Esophagus (tissue), 2 donors: ENCODE results near the gene PRDX3. TPM values are rescaled to one million over a fixed set of nuclear protein-coding genes. Genes with fewer than 3 reads are reported as not detected.

Experiments
- H3K27ac ChIP-seq, 2 donors: one replicate each; pipeline ENCODE4 v1.5.1; 2013; ENCODE audit warnings: low read depth in 2 of 2, mild to moderate bottlenecking in 2 of 2, inconsistent platforms in 1 of 2, low read length in 1 of 2, moderate library complexity in 1 of 2
- H3K27me3 ChIP-seq, 2 donors: one replicate each; pipeline ENCODE4 v1.6.1; 2013; ENCODE audit warnings: low read length in 2 of 2, control low read depth in 1 of 2, mild to moderate bottlenecking in 1 of 2; ENCODE audit not compliant: insufficient read depth in 2 of 2, control insufficient read depth in 1 of 2
- H3K36me3 ChIP-seq, 2 donors: one replicate each; pipeline ENCODE4 v1.6.1; 2013; ENCODE audit warnings: low read length in 1 of 2; ENCODE audit not compliant: control insufficient read depth in 2 of 2, insufficient read depth in 2 of 2
- H3K4me1 ChIP-seq, 2 donors: one replicate each; pipeline ENCODE4 v1.6.1; 2013; ENCODE audit warnings: low read length in 1 of 2; ENCODE audit not compliant: control insufficient read depth in 2 of 2, insufficient read depth in 2 of 2
- H3K4me3 ChIP-seq, 2 donors: one replicate each; pipeline ENCODE4 v1.5.1; 2013; ENCODE audit warnings: low read length in 2 of 2, mild to moderate bottlenecking in 2 of 2, low read depth in 1 of 2, moderate library complexity in 1 of 2
- H3K9me3 ChIP-seq, 2 donors: one replicate each; pipeline ENCODE4 v1.6.1; 2013; ENCODE audit warnings: mild to moderate bottlenecking in 2 of 2, low read depth in 1 of 2, low read length in 1 of 2, moderate library complexity in 1 of 2; ENCODE audit not compliant: control insufficient read depth in 2 of 2, insufficient read depth in 1 of 2
- WGBS, 2 donors: extraction: QIAGEN DNeasy Blood & Tissue Kit; methylation state at CpG; one replicate each; pipeline ENCODE4 v1.1.7; 2013; 5-methylcytosine and 5-hydroxymethylcytosine counted together
- polyA plus RNA-seq, 2 donors: library from polyadenylated mRNA; stranded (reverse); fragments of 200-250 nt; gene quantifications; one replicate each; pipeline ENCODE4 v1.2.3, GENCODE V29; 2013
- donor health status: healthy with polysubstance abuse.
- donor health status: Bipolar disorder and iron deficiency.

Gene PRDX3
- polyA plus RNA-seq, result 10 to 100 TPM; 40.8 to 82.2 TPM

- no peaks in the 10 kb centered on the region for H3K27me3 ChIP-seq
- WGBS, 2 donors, result 0% methylated on average over 42 to 45 of the region's 45 CpGs
- H3K27ac ChIP-seq, result peak within 1 kb of the TSS; percentile 85 to 96
- H3K4me1 ChIP-seq, result peaks cover 2 to 4% of the 10 kb centered on the region in 2 donors
- no peaks in the 10 kb centered on the region for H3K9me3 ChIP-seq
- peaks cover 0 to 4% of the 10 kb centered on the region in 2 donors for H3K36me3 ChIP-seq
- peak within 1 kb of the TSS; percentile 72 to 75 for H3K4me3 ChIP-seq
Observed at GRCh38 chr10:119178372-119179119, at the start of gene PRDX3. Gene PRDX3 (minus strand): TSS chr10:119178812. CDS start chr10:119178790, 22 bp downstream.

GRCh38 chr10:119227825-119228224 lies 49.2 kb upstream of the PRDX3 start:
- H3K27me3 ChIP-seq, result no peaks in the 10 kb centered on the region
- no peak overlapping the region for H3K4me3 ChIP-seq
- 87% methylated on average over 6 of the region's 6 CpGs for WGBS, 2 donors

GRCh38 chr10:119225083-119225658 lies 46.6 kb upstream of the PRDX3 start:
- H3K36me3 ChIP-seq, result no peaks in the 10 kb centered on the region
- H3K27ac ChIP-seq, result no peak overlapping the region
- no peaks in the 10 kb centered on the region for H3K27me3 ChIP-seq
- no peaks in the 10 kb centered on the region for H3K9me3 ChIP-seq
- H3K4me1 ChIP-seq, result peaks cover 0 to 4% of the 10 kb centered on the region in 2 donors
- no peak overlapping the region for H3K4me3 ChIP-seq
- WGBS, 2 donors, result 69 to 72% methylated on average over 4 of the region's 4 CpGs

More at GRCh38 chr10:119227825-119228224, 49.2 kb upstream of the PRDX3 start:
- H3K4me1 ChIP-seq, result peaks cover 0 to 3% of the 10 kb centered on the region in 2 donors
- H3K36me3 ChIP-seq, result no peaks in the 10 kb centered on the region
- no peak overlapping the region for H3K27ac ChIP-seq
- no peaks in the 10 kb centered on the region for H3K9me3 ChIP-seq

GRCh38 chr10:119222966-119223386 lies 44.4 kb upstream of the PRDX3 start:
- H3K9me3 ChIP-seq, result no peaks in the 10 kb centered on the region
- no peaks in the 10 kb centered on the region for H3K36me3 ChIP-seq
- no peak overlapping the region for H3K4me3 ChIP-seq
- no peaks in the 10 kb centered on the region for H3K27me3 ChIP-seq
- H3K4me1 ChIP-seq, result peaks cover 0 to 4% of the 10 kb centered on the region in 2 donors
- WGBS, 2 donors, result 64 to 74% methylated on average over 9 of the region's 9 CpGs
- peak overlapping the region; percentile 48 to 55 for H3K27ac ChIP-seq

GRCh38 chr10:119222537-119222936 lies 43.9 kb upstream of the PRDX3 start:
- H3K36me3 ChIP-seq, result no peaks in the 10 kb centered on the region
- whole genome bisulfite sequencing, 2 donors, result 44 to 57% methylated on average over 9 of the region's 9 CpGs
- no peak overlapping the region for H3K4me3 ChIP-seq
- H3K4me1 ChIP-seq, result peaks cover 0 to 4% of the 10 kb centered on the region in 2 donors
- peak overlapping the region; percentile 48 to 55 for H3K27ac ChIP-seq
- no peaks in the 10 kb centered on the region for H3K27me3 ChIP-seq
- H3K9me3 ChIP-seq, result no peaks in the 10 kb centered on the region

- WGBS, 2 donors, result 91 to 95% methylated on average over 1 of the region's 1 CpG
- peaks cover 0 to 7% of the 10 kb centered on the region in 2 donors for H3K4me1 ChIP-seq
Observed at GRCh38 chr10:119221666-119222065, 43.1 kb upstream of the PRDX3 start.

GRCh38 chr10:119221201-119221600 lies 42.6 kb upstream of the PRDX3 start:
- 72 to 78% methylated on average over 4 of the region's 4 CpGs for WGBS, 2 donors
- H3K36me3 ChIP-seq, result no peaks in the 10 kb centered on the region
- H3K4me1 ChIP-seq, result peaks cover 0 to 7% of the 10 kb centered on the region in 2 donors
- H3K27ac ChIP-seq, result no peak overlapping the region
- no peaks in the 10 kb centered on the region for H3K9me3 ChIP-seq
- no peak overlapping the region for H3K4me3 ChIP-seq
- no peaks in the 10 kb centered on the region for H3K27me3 ChIP-seq

More at GRCh38 chr10:119221666-119222065, 43.1 kb upstream of the PRDX3 start:
- H3K27me3 ChIP-seq, result no peaks in the 10 kb centered on the region
- no peaks in the 10 kb centered on the region for H3K9me3 ChIP-seq
- no peak overlapping the region for H3K4me3 ChIP-seq
- H3K27ac ChIP-seq, result peak overlapping the region; percentile 48 to 55
- H3K36me3 ChIP-seq, result no peaks in the 10 kb centered on the region

- no peak overlapping the region for H3K4me3 ChIP-seq
- H3K4me1 ChIP-seq, result peaks cover 0 to 7% of the 10 kb centered on the region in 2 donors
- no peaks in the 10 kb centered on the region for H3K27me3 ChIP-seq
- WGBS, 2 donors, result 71 to 73% methylated on average over 5 of the region's 5 CpGs
- no peaks in the 10 kb centered on the region for H3K9me3 ChIP-seq
- H3K36me3 ChIP-seq, result no peaks in the 10 kb centered on the region
- no peak overlapping the region for H3K27ac ChIP-seq
Observed at GRCh38 chr10:119219871-119220270, 41.3 kb upstream of the PRDX3 start.

- Histone ChIP-seq H3K27ac (no peak overlapping the region), H3K36me3 (no peaks in the 10 kb centered on the region), H3K4me1 (peaks cover 0 to 7% of the 10 kb centered on the region in 2 donors), H3K4me3 (no peak overlapping the region), H3K27me3 (no peaks in the 10 kb centered on the region), H3K9me3 (no peaks in the 10 kb centered on the region)
- 76 to 83% methylated on average over 4 of the region's 4 CpGs for WGBS, 2 donors
Observed at GRCh38 chr10:119217991-119218490, 39.4 kb upstream of the PRDX3 start.
